Astrocyte (in vitro differentiated cells and primary cell): ENCODE data around the gene EGLN1.

Source experiments
- CTCF ChIP-seq: IDR thresholded peaks from 2 replicates; pipeline ENCODE4 v1.5.1; 2011; ENCODE audit warnings: low read depth, mild to moderate bottlenecking, inconsistent platforms, low read length, moderate library complexity; ENCODE audit not compliant: insufficient read depth
- EZH2 ChIP-seq: IDR thresholded peaks from 2 replicates; pipeline ENCODE4 v1.6.1; 2012; ENCODE audit warnings: mild to moderate bottlenecking, low read length, inconsistent platforms; ENCODE audit not compliant: insufficient read depth

- no peak for TF ChIP-seq EZH2
- no peak for TF ChIP-seq CTCF
These were observed 13.5 kb downstream of the EGLN1 start for GRCh38 chr1:231408528-231409094.
